Endometrial microvascular endothelial cells (primary cell): ENCODE measurements around the gene GGTA1. TPM values are rescaled to one million over a fixed set of nuclear protein-coding genes. Genes with fewer than 3 reads are reported as not detected.
"Not testable (repeated sequence)": the region's sequence is repeated elsewhere in the genome, so short reads cannot be mapped to it uniquely, and the experiment has no call there.

Source experiments
- in situ Hi-C: cut with HindIII; loops from 2 replicates; pipeline ENCODE4 v1.10.0; 2017; ENCODE audit warnings: low sequenced_read_pairs, low pct_unique_long_range_greater_than_20kb; ENCODE audit errors: inconsistent ontology term
- total RNA-seq: library from RNA; depleted of rRNA; stranded (reverse); fragments of >200 nt; gene quantifications from one replicate; pipeline ENCODE4 v1.2.3, GENCODE V29; 2015; ENCODE audit errors: inconsistent ontology term

GGTA1 gene
- not detected for total RNA-seq

DNA sequence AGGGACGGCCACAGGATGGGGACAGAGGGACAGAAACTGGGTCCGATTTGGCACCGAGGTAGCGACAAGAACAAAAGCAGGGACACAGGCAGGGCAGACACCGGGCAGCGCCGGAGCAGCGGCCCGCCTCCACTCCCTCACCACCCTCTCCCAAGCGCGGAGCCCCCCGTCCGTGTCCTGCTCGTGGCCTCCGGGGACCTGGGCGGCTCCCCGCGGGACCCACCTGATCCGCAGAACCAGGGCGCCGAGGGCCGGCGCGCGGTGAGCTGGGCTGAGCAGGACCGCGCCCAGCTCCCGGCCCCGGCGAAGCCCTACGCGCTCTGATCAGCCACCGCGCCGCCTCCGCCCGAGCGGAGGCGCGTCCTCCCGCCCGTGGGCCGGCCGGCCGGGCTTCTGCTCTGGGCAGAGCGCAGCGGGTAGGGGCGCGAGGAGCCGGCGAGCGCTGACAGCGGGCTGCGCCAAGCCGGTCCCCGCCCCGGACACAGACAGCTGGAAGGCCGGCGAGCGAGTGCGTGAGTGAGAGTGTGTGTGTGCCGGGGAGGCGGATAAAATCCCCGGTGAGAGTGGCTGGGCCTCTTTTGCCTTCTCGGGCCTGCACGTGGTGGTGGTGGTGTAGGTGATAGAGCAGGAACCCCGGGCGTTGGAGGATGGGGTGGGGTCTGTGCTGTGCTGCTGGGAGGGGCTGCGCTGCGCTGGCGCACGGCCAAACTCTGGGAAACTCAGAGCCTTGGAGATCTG lies at the start of gene GGTA1:
Gene GGTA1 (minus strand): TSS at position 418 of the 738 bp plus-strand sequence. CDS start 31,922 bp downstream, outside the sequence.
- in situ Hi-C loops, result no loop called here

DNA sequence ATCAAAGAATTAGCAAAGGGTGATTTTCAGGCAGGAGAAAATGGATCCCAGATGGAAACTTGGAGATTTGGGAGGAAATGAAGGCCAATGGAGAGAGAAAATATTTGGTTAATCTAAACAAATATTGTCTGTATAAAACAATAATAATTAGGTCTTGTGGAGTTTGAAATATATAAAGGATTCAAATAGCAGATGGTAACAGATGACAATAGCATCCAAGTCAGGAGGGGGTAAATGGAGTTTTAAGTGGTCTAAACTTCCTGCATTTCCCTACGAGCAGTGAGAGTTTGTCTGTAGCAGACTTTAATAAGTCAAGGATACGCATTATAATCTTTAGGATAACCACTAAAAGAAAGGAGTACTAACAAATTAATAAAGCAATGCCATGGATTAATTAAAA lies 49.0 kb upstream of the GGTA1 start:
- in situ Hi-C loops, result no loop called here

DNA sequence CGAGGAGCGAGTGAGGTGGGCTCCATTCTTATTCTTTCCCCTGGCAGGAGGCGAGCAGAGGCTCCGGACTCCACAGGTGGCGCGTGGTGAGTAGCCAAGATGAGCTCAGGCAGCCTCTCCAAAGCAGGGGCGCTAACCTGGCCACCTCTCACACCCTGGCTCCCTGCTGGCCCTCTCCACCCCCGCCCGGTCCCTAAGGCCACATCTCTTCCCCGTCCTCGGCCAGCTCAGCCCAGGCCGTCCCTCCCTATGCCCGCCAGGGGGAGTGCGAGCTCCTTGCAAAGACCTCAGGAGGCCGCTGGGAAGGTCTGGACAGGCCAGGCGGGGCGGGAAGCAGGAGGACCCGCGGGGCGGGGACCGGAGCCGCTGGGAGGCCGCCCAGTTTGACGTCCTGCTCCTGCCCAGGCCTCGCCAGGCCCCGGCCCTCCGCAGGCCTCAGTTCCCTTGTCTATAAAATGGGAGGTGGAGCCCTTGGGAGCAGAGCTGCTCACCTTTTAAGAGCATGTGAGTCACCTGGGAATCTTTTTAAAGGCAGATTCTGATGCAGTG lies 46.3 kb upstream of the GGTA1 start:
- in situ Hi-C loops, result no loop called here

DNA sequence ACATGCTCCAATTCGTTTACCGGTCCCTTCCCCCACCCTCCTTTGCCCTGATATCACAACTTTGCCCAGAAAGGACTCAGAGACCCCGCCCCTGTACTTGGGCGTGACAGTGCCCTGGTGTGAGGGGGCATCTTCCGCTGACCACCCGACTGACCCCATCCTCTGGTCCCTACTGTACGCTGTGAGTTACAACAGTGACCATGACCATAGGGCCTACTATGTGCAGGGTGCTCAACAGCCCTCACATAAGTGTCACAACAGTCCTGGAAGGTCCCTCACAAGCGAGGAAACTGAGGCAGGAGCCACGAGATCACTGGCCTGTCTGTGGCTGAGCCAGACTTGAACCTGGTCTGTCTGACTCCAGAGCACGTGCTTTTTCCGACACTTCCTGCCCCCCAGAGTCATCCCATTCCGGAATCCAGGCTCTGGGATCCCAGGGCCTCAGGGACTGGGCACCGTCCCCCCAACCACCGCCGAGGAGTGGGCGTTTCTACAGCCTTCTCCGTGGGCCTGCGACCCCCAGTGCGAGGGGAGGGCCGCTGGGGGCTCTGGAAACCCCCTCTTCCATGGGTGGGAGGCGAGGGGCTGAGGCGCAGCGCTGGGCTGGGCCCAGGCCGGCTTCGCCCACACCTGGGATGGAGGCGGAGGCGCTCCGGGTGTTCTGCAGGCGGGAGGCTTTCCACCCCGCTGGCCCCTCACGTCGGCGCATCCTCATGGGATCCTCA lies 45.7 kb upstream of the GGTA1 start:
- in situ Hi-C loops, result no loop called here

DNA sequence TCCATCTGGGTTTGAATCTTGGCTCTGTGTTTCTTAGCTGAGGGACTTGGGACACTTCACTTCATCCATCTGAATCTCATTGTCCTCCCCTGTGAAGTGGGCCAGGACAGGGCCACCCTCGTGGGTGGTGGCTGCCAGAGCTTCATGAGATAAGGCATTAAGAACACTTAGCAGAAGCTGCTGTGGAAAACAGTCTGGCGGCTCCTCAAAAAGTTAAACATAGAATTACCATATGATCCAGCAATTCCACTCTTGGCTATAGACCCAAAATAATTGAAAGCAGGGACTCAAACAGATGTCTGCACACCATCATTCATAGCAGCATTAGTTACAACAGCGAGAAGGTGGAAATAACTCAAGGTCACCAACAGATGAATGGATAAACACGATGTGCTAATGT lies 42.4 kb upstream of the GGTA1 start:
- in situ Hi-C loops, result no loop called here

DNA sequence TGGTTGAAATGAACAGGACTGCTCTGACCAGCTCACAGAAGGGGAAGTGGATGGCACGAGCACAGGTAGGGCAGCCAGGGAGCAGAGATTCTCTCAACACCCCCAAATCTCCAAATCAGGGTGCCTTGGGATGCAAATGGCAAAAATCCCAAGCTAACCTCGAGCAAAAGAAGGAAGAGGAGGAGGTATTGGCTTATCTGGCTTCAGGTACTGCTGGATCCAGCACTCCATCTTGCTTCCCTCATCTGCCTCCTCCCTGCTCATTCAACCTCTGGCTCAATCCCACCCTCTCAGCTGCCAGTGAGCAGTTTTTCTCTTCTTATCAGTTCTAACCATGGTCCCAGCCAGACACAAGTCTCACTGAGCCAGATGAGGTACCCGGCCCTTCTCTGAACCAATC lies 41.6 kb upstream of the GGTA1 start:
- in situ Hi-C loops, result no loop called here

DNA sequence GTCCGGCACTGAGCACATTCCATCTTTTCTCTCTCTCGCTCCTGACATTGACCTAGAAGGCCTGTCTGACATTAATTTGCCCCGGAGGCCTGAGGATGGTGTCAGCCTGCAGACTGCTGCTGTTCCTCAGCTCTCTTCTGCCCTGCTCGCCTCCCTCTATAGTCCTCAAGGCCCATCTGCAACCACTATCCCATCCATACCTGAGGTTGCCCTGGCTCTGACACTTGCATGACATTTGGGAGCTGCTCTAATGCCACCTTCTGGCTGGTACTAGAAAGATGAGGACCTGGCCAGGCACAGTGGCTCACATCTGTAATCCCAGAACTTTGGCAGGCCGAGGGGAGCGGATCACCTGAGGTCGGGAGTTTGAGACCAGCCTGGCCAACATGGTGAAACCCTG lies 38.6 kb upstream of the GGTA1 start:
- in situ Hi-C loops, result no loop called here

DNA sequence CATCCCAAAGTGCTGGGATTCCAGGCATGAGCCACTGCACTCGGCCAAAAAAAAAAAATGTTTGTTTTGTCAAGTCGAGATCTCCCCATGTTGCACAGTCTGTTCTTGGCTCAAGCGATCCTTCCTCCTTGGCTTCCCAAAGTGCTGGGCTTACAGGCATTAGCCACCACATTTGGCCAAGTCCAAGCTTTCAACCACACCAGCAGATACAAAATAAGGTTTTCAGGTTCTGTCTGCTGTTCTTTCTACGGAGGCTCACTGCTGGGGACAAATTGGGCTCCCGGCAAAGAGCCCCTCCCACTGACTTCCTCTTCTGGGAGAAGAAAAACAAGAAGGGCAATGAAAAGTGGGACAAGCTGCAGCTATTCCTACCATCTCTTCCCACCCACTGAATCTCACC lies 37.6 kb upstream of the GGTA1 start:
- in situ Hi-C loops, result no loop called here

DNA sequence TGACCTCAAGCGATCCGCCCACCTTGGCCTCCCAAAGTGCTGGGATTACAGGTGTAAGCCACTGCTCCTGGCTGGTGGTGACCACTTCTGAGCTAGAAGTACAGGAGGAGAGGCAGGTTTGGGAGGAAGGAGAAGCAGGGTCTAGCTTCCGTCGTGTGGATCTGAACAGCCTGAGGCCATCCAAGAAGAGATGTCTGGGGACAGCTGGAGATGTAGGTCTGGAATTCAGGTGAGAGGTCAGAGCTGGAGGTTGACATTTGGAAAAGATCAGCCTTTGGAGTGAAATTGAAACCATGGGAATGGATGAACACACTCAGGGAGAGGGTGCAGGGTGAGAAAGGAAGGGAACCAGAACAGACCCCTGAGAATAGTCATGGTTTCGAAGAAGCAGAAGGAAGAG lies 33.2 kb upstream of the GGTA1 start:
- in situ Hi-C loops, result no loop called here

DNA sequence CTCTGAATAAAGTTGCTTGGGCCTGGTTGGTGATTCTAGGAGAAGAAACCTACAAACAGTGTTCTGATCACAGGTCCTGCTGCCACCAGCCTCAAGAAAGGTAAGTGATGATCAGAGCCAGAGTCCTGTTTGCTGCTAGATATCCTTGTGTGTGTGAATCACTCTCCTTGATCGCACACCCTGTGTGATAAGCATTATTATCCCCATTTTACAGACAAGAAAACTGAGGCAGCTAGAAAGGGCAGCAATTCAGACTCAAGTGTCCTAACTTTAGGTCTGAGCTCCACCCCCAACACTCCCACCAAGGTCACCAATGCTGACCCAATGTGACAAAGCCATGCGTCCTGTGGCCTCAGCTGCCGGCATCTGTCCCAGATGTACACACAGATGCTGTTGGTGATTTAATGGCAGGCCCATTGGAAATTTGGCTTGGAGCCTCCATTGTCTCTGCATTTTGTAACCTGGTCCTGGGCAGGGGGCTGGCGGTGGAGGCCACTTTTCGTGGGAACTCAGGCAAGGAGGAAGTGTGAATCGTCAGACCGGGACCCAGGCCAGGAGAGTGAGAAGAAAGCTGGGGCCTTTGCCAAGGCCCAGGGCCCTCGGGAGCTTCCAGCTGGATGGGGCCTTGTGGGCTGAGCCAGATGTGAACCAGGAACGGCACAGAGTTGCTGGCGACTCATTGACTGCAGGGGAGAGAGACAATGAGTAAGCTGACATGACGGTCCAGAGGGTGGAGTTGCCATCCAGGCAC lies 29.8 kb upstream of the GGTA1 start:
- in situ Hi-C loops, result no loop called here

DNA sequence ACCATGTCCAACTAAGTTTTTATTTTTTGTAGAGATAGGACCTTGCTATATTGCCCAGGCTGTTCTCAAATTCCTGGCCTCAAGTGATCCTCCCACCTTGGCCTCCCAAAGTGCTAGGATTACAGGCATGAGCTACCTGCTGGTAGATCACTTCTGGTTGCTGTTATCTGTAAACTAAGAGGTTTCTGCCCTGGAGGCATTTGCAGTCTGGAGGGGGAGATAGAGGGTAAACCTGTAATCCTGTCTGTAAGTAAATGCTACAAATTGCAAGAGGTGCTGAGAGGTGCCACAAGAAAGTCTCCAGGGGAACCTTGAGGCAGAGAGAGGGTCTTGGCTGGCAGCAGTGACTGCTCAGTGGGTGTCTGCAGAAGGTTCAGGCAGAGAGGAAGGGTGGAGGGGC lies 29.0 kb upstream of the GGTA1 start:
- in situ Hi-C loops, result no loop called here

DNA sequence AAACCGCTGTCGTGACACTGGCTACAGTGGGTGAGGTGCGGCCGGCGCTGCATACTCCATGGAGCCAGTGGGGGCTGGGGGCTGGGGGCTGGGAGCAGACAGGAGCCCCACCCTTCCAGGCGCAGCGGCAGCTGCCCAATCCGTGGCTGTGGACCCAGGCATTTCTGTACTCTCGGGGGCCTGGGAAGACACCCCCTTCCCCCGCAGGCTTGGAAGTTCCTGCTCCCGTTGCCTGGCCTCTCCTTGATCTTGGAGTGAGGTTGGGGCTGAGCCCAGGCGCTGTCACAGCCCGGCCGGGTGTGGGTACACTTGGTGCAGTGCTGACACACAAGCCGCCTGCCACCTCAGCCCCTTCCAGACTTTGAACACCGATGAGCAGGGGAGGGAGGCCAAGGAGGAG lies 27.7 kb upstream of the GGTA1 start:
- in situ Hi-C loops, result no loop called here

DNA sequence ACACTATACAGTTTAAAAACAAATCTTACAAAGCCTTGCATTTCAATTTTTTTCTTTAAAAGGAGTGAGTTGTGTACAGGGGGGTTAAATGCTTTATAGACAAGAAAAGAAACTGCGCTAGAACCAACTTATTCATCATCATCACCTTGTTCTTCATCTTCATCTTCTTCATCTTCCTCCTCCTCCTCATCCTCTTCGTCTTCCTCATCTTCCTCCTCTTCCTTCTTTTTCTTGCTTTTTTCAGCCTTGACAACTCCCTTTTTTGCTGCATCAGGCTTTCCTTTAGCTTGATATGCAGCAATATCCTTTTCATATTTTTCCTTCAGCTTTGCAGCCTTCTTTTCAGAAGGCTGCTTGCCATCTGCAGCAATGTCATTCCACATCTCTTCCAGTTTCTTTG lies 20.0 kb upstream of the GGTA1 start:
- in situ Hi-C loops, result not testable (repeated sequence)

DNA sequence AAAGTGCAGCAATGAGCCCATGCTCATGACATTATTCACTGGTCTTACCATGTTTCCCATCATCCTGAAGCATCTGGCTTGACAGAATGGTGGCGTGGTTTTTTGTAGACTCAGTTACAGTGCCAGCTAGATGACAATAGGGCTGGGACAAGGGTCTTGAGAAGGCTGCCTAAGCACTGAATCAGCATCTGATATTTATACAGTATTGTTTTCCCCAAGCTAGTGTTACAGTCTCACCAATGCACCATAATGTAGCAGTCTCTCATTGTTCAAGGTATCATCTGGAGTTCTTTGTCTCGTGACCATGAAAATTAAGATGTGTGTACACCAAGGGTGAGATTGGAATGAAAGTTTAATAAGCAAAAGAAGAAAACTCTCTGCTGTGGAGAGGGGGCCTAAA lies 19.0 kb upstream of the GGTA1 start:
- in situ Hi-C loops, result no loop called here

DNA sequence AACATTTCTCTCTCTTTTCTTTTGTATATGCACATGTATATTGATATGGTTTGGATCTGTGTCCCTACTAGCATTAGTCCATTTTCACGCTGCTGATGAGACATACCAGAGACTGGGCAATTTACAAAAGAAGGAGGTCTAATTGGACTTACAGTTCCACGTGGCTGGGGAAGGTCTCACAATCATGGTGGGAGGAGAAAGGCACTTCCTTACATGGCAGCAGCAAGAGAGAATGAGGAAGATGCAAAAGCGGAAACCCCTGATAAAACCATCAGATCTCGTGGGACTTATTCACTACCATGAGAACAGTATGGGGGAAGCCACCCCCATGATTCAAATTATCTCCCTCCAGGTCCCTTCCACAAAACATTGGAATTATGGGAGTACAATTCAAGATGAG lies 13.5 kb upstream of the GGTA1 start:
- in situ Hi-C loops, result not testable (repeated sequence)

DNA sequence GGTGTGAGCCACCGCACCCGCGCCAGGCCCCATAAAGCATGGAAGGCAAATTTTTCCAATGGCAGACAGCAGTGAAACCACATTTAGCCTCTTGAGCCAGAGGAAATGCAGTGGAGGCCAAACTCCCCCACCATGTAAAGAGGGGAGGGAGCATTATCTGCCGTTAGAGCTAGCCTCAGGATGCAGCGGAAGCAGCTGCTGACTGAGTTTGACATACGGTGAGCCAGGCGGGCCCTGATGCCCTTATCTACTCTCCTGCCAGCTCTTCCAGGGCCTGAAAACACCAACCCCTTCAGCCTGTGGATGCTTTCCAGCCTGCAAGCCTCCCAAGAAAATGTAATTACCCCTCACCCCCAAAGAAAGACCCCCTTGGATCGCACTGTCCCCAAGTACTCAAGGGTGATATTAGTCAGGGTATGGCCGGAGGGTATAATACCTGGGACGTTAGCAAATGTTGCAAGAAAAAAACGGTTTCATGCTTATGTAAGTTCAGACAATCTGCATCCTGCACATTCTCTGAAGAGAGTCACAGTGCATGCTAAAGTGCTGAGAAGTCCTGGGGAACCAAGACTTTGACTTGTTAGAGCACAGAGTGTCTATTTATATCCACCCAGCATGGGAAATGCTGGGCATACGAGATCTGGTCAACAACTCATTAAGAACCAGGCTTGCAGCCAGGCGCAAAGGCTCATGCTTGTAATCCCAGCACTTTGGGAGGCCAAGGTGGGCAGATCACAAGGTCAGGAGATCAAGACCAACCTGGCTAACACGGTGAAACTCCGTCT lies 11.3 kb upstream of the GGTA1 start:
- in situ Hi-C loops, result no loop called here

DNA sequence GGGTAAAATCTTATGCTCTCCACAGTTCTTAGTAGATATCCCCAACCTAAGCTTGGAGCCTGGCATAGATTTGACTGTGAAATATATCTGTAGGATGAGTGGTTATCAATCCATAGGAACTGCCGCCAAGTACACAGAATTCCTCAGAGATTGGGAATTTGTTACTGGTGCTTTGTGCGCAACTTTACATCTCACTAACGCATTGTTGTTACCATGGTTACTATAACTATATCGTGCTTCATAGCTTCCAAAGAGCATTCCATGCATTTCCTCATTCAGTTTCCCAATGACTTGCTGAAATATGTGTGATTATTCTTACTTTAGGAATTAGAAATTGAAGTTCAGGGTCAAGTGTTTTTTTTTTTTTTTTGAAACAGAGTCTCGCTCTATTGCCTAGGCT lies 9.5 kb upstream of the GGTA1 start:
- in situ Hi-C loops, result no loop called here

DNA sequence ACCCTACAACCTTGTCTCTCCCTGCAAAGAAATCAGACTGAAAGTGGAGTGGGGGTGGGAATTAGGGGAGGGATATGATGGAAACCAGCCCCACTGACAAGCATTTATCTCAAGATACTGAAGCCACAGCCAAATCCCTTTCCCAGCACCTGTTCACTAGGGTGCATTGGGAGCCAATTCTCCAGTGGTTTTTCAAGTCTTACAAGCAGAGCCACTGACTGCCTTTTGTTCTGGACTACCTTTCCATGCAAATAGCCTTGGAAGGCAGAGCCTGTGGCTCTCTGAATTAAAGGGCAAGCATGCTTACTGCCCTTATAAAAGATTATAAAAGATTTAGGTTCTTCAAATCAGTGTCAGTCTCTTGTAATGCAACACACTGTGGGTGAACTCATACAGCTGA lies 8.8 kb upstream of the GGTA1 start:
- in situ Hi-C loops, result no loop called here
